ENCODE data around the gene RCCD1. TPM values are rescaled to one million over a fixed set of nuclear protein-coding genes. Genes with fewer than 3 reads are reported as not detected.

The RCCD1 gene
- total RNA-seq, 2 donors from 2014 or later = 9.1 to 13.0 TPM

- intact Hi-C loops (cut with DNase I) = loop anchor here (5.0 to 10.0 kb wide), 3 partner anchors 35 to 315 kb away; partner anchors contain the start of genes PRC1 and VPS33B
- Histone ChIP-seq H3K4me1 (replicated peaks) (peaks cover 10% of the 10 kb centered on the region), H3K4me3 (peak overlapping the region; percentile 43 to 50), H3K9me3 (no peaks in the 10 kb centered on the region), H3K27me3 (replicated peaks; ENCODE audit: insufficient read depth) (no peaks in the 10 kb centered on the region), H3K27ac (peak overlapping the region in 1 of 2 donors; percentile 71), H3K36me3 (peaks cover 0 to 9% of the 10 kb centered on the region in 2 donors)
- TF ChIP-seq POLR2A (IDR thresholded peaks at IDR 0.05) = no peak
- TF ChIP-seq, protein P1, sequence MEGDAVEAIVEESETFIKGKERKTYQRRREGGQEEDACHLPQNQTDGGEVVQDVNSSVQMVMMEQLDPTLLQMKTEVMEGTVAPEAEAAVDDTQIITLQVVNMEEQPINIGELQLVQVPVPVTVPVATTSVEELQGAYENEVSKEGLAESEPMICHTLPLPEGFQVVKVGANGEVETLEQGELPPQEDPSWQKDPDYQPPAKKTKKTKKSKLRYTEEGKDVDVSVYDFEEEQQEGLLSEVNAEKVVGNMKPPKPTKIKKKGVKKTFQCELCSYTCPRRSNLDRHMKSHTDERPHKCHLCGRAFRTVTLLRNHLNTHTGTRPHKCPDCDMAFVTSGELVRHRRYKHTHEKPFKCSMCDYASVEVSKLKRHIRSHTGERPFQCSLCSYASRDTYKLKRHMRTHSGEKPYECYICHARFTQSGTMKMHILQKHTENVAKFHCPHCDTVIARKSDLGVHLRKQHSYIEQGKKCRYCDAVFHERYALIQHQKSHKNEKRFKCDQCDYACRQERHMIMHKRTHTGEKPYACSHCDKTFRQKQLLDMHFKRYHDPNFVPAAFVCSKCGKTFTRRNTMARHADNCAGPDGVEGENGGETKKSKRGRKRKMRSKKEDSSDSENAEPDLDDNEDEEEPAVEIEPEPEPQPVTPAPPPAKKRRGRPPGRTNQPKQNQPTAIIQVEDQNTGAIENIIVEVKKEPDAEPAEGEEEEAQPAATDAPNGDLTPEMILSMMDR (IDR thresholded peaks at IDR 0.05) = no peak
- no peak for TF ChIP-seq POLR2AphosphoS5 (IDR thresholded peaks at IDR 0.05)
- DNase-seq (ENCODE audit: low spot score) = no peak
- 53% methylated on average over 6 of the region's 6 CpGs for WGBS
Observed at GRCh38 chr15:90957791-90958190, 3.1 kb downstream of the RCCD1 start.

GRCh38 chr15:90959028-90959595 is 4.4 kb downstream of the RCCD1 start:
- Histone ChIP-seq H3K27ac (no peak overlapping the region), H3K4me3 (no peak overlapping the region), H3K4me1 (replicated peaks) (peaks cover 10% of the 10 kb centered on the region), H3K36me3 (peaks cover 0 to 5% of the 10 kb centered on the region in 2 donors), H3K9me3 (no peaks in the 10 kb centered on the region), H3K27me3 (replicated peaks; ENCODE audit: insufficient read depth) (no peaks in the 10 kb centered on the region)
- WGBS = 74% methylated on average over 8 of the region's 8 CpGs
- TF ChIP-seq, protein P1 (IDR thresholded peaks at IDR 0.05) = no peak
- TF ChIP-seq POLR2A (IDR thresholded peaks at IDR 0.05) = no peak
- no peak for TF ChIP-seq POLR2AphosphoS5 (IDR thresholded peaks at IDR 0.05)
- no peak for DNase-seq (ENCODE audit: low spot score)
- intact Hi-C loops (cut with DNase I) = loop anchor here (5.0 to 10.0 kb wide), 3 partner anchors 33 to 313 kb away; partner anchors contain the start of genes PRC1 and VPS33B

- peaks cover 10% of the 10 kb centered on the region for H3K4me1 ChIP-seq (replicated peaks)
- 64% methylated on average over 5 of the region's 5 CpGs for WGBS
- H3K4me3 ChIP-seq = no peak overlapping the region
- H3K27me3 ChIP-seq (replicated peaks; ENCODE audit: insufficient read depth) = no peaks in the 10 kb centered on the region
- no peak for DNase-seq (ENCODE audit: low spot score)
- intact Hi-C loops (cut with DNase I) = loop anchor here (5.0 to 10.0 kb wide), 4 partner anchors 32 to 312 kb away; partner anchors contain the start of genes PRC1 and VPS33B
- H3K27ac ChIP-seq = no peak overlapping the region
- TF ChIP-seq POLR2AphosphoS5 (IDR thresholded peaks at IDR 0.05) (no peak), POLR2A (IDR thresholded peaks at IDR 0.05) (no peak)
- TF ChIP-seq, protein P1 (IDR thresholded peaks at IDR 0.05) = no peak
- no peaks in the 10 kb centered on the region for H3K9me3 ChIP-seq
- peaks cover 0 to 5% of the 10 kb centered on the region in 2 donors for H3K36me3 ChIP-seq
Observed at GRCh38 chr15:90959894-90960293, 5.2 kb downstream of the RCCD1 start.

DNA sequence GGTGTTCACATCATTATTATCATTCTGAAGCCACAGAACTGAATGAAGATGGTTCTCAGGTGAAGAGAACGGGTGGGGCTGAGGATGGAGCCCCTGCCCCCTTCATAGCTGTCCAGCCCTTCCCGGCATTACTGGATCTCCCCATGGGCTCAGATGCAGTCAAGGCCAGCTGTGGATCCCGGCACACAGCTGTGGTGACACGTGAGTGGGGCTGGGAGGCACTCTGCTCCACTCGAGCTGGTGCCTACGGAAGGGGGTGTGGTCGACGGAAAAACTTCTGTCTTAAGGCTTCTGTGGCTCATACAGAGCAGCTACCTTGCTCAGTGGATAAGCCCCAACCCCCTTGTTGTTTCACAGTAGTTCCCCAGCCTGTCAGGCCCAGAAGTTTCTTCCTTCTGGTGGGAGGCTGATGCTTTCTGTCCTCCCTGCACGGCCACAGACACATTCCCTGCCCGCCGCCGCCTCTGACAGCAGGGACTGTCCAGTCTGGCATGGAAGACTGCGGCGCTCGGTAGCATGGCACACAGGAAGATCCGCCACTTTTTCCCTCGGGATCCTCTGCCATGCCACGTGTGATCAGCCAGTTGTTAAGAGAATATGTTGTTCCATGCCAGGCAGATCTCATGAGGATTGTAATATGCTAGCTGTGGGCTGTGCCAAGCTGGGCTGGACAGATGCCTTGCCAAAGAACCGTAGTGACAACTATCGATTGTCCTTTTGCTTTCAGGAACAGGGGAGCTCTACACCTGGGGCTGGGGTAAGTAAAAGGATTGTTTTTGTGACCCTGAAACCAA is 5.8 kb downstream of the RCCD1 start:
- WGBS = 82% methylated on average over 20 of the region's 20 CpGs
- H3K4me3 ChIP-seq = no peak overlapping the region
- no peaks in the 10 kb centered on the region for H3K9me3 ChIP-seq
- H3K27ac ChIP-seq = no peak overlapping the region
- peaks cover 7% of the 10 kb centered on the region for H3K4me1 ChIP-seq (replicated peaks)
- peaks cover 0 to 5% of the 10 kb centered on the region in 2 donors for H3K36me3 ChIP-seq
- TF ChIP-seq, protein P1 (IDR thresholded peaks at IDR 0.05) = no peak
- TF ChIP-seq POLR2A (IDR thresholded peaks at IDR 0.05) = no peak
- DNase-seq (ENCODE audit: low spot score) = no peak
- no peaks in the 10 kb centered on the region for H3K27me3 ChIP-seq (replicated peaks; ENCODE audit: insufficient read depth)
- intact Hi-C loops (cut with DNase I) = loop anchor here (5.0 kb wide), 1 partner anchor 87 kb away; no protein-coding TSS in a partner anchor

All from prostate gland (tissue), 2 donors.